K562 (cell line): ENCODE results near the gene NAT9. TPM values are rescaled to one million over a fixed set of nuclear protein-coding genes. Genes with fewer than 3 reads are reported as not detected.

ENCODE experiments used
- ATAC-seq: fragments of 200-7000 bp; cut with Tn5 transposase; 3 replicates; pipeline ENCODE4 v1.9.1; 2020; ENCODE audit warnings: moderate library complexity
- BruUV-seq: library from RNA; stranded (reverse); fragments of 400-500 nt; replicated peaks from 2 replicates; lab custom pipeline; 2021; lab: Mats Ljungman, UMichigan
- CTCF ChIA-PET: fragments of 300-600 bp; formaldehyde crosslinking; extraction: SDS; loops from one replicate; lab custom pipeline; 2021; ENCODE audit warnings: low intra/inter-chr PET ratio; lab: Yijun Ruan, JAX
- POLR2A ChIA-PET: fragments of 300-600, 350-650 bp; sonication (Branson Sonifier 250); formaldehyde crosslinking; extraction: SDS; loops from one replicate; lab custom pipeline; 2021; ENCODE audit warnings: antibody characterized with exemption, inconsistent platforms; lab: Yijun Ruan, JAX
- DNase-seq, 4 experiments: peaks; one replicate each; pipeline versions ENCODE4 v3.0.0 to v3.0.0-alpha.2; 2011 to 2018; ENCODE audit warnings: low spot score in 3 of 4, mixed read lengths in 3 of 4; ENCODE audit errors: extremely low read depth in 1 of 4
- FAIRE-seq: peaks from 2 replicates; lab custom pipeline; 2011; peaks lifted over from hg19 to GRCh38; lab: Jason Lieb, UNC
- H2AFZ ChIP-seq: 2 replicates; pipeline ENCODE4 v1.6.0; 2011; ENCODE audit warnings: low read depth, low read length, control low read depth, inconsistent platforms
- H3K27ac ChIP-seq: fragments of 200-600 bp; 3 replicates; pipeline ENCODE4 v1.8.0; 2011; ENCODE audit warnings: low read depth, mild to moderate bottlenecking, control low read depth, inconsistent platforms, low read length, moderate library complexity, mixed read lengths; ENCODE audit errors: extremely low read depth
- H3K27me3 ChIP-seq, 2 experiments: fragments of 300-600 bp in 1 of 2; 2 replicates in 1 of 2; 3 replicates in 1 of 2; pipeline versions ENCODE4 v1.6.0 to v1.8.0; 2011; ENCODE audit warnings: inconsistent platforms in 2 of 2, low read length in 2 of 2, mild to moderate bottlenecking in 1 of 2, mixed read lengths in 1 of 2, moderate library complexity in 1 of 2; ENCODE audit not compliant: control insufficient read depth in 2 of 2, insufficient read depth in 2 of 2
- H3K36me3 ChIP-seq: fragments of 300-600 bp; 3 replicates; pipeline ENCODE4 v1.8.0; 2011; ENCODE audit warnings: mild to moderate bottlenecking, low read length, inconsistent platforms; ENCODE audit not compliant: control insufficient read depth, insufficient read depth
- H3K4me1 ChIP-seq, 2 experiments: fragments of 200-600 bp in 1 of 2; replicated peaks in 1 of 2; 2 replicates in 1 of 2; 3 replicates in 1 of 2; pipeline versions ENCODE4 v1.5.1 to v1.8.0; 2011; ENCODE audit warnings: inconsistent platforms in 2 of 2, low read length in 2 of 2, mild to moderate bottlenecking in 1 of 2, mixed read lengths in 1 of 2, moderate library complexity in 1 of 2; ENCODE audit not compliant: control insufficient read depth in 2 of 2, insufficient read depth in 2 of 2
- H3K4me2 ChIP-seq: 2 replicates; pipeline ENCODE4 v1.6.1; 2011; ENCODE audit warnings: low read length, control low read depth, inconsistent platforms, mixed read lengths; ENCODE audit not compliant: insufficient read depth
- H3K4me3 ChIP-seq: fragments of 200-600 bp; sonication (generic), shearing (Covaris generic); 2 replicates; pipeline ENCODE4 v1.5.1; 2016; ENCODE audit warnings: control low read depth, inconsistent platforms
- H3K79me2 ChIP-seq: fragments of 200-600 bp; 3 replicates; pipeline ENCODE4 v1.8.0; 2011; ENCODE audit warnings: low read length, inconsistent platforms; ENCODE audit not compliant: control insufficient read depth, insufficient read depth
- H3K9ac ChIP-seq, 2 experiments: 2 replicates each; pipeline versions ENCODE4 v1.6.0 to v1.6.1; 2011; ENCODE audit warnings: low read depth in 2 of 2, low read length in 2 of 2, control low read depth in 1 of 2, inconsistent platforms in 1 of 2, mild to moderate bottlenecking in 1 of 2, mixed read lengths in 1 of 2; ENCODE audit not compliant: insufficient read depth in 1 of 2
- H3K9me1 ChIP-seq: one replicate; pipeline ENCODE4 v1.6.0; 2011; ENCODE audit warnings: inconsistent platforms, mild to moderate bottlenecking, low read length, moderate library complexity; ENCODE audit not compliant: control insufficient read depth, insufficient read depth
- H3K9me3 ChIP-seq: replicated peaks from 2 replicates; pipeline ENCODE4 v1.5.1; 2011; ENCODE audit warnings: low read depth, low read length, inconsistent platforms; ENCODE audit not compliant: control insufficient read depth, insufficient read depth
- H4K20me1 ChIP-seq: replicated peaks from 2 replicates; pipeline ENCODE4 v1.6.1; 2011; ENCODE audit warnings: low read length, inconsistent platforms, mixed read lengths; ENCODE audit not compliant: control insufficient read depth, insufficient read depth
- BDP1 ChIP-seq: IDR thresholded peaks from 3 replicates; pipeline ENCODE4 v1.6.1; 2011; ENCODE audit not compliant: insufficient read length, insufficient read depth
- CLOCK ChIP-seq: fragments of 250-450 bp; sonication (Bioruptor Pico); IDR thresholded peaks from 2 replicates; pipeline ENCODE4 v1.4.0; 2020; ENCODE audit warnings: mild to moderate bottlenecking, moderate library complexity, borderline replicate concordance
- HMG20B ChIP-seq: fragments of 250-450 bp; sonication (Bioruptor Pico); IDR thresholded peaks from 2 replicates; pipeline ENCODE4 v1.5.0; 2021; ENCODE audit warnings: mild to moderate bottlenecking
- WGBS: fragments of 100-300 bp; shearing (Covaris generic); methylation state at CpG from one replicate; pipeline ENCODE4 v1.1.6; 2016; ENCODE audit warnings: low coverage, mixed read lengths; ENCODE audit not compliant: insufficient coverage; ENCODE audit errors: missing lambda C conversion rate; 5-methylcytosine and 5-hydroxymethylcytosine counted together
- in situ Hi-C: fragments of 300-500 bp; cut with MboI; formaldehyde crosslinking; loops from 4 replicates; pipeline ENCODE4 v1.15.0; 2018; ENCODE audit warnings: inconsistent platforms, mixed read lengths
- intact Hi-C: fragments of 100-400 bp; cut with micrococcal nuclease; formaldehyde crosslinking; loops from 2 replicates; pipeline ENCODE4 v1.14.2; 2022
- polyA plus RNA-seq, 8 experiments: library from polyadenylated mRNA; depleted of rRNA in 4 of 8; stranded (reverse) in 5 of 8; unstranded in 3 of 8; fragments of >200 nt; fragmentation: Nextera tagmentation in 2 of 8; fragmentation: Illumina TruSeq in 1 of 8; extraction: Ambion mirVana in 2 of 8; extraction: Trizol in 1 of 8; gene quantifications; 2 replicates each; pipeline versions ENCODE4 v1.2.1 to v1.2.3, GENCODE V29; 2011 to 2014; ENCODE audit warnings: inconsistent platforms in 1 of 8, missing spikeins in 1 of 8
- total RNA-seq, 7 experiments: library from RNA; depleted of rRNA in 6 of 7; stranded (reverse); fragments of >200 nt in 6 of 7; fragmentation: Illumina TruSeq in 2 of 7; extraction: Trizol in 2 of 7; gene quantifications; 2 replicates each; pipeline versions ENCODE4 v1.2.1 to v1.2.3, GENCODE V29; 2011 to 2021; ENCODE audit warnings: low replicate concordance in 1 of 7

The NAT9 gene
- total and polyA plus RNA-seq, 9 of the 15 experiments (the other 6 are each of a cell fraction or from before 2014, with no cell fraction given), result 4.2 to 63.6 (median 40.8) TPM

GRCh38 chr17:74782571-74782970 is 6.4 kb upstream of the NAT9 start:
- no peak overlapping the region for H2AFZ ChIP-seq
- peaks cover 14% of the 10 kb centered on the region; the same call in 1 of the 2 replicates for H4K20me1 ChIP-seq
- BruUV-seq, result no TSS peak
- intact Hi-C loops (no loop called here), in situ Hi-C loops (no loop called here)
- ChIA-PET CTCF (interaction anchor here (2.5 kb wide), 1 partner anchor 38 kb away, joined by 14 read pairs; no protein-coding TSS in a partner anchor), POLR2A (interaction anchor here (0.6 to 1.2 kb wide), 2 partner anchors 90 to 179 kb away, joined by 3 to 4 read pairs; no protein-coding TSS in a partner anchor)
- H3K27me3 ChIP-seq, result no peaks in the 10 kb centered on the region
- no peak overlapping the region for H3K27ac ChIP-seq
- no peak for ATAC-seq
- no peak for DNase-seq
- no peak overlapping the region for H3K4me3 ChIP-seq
- WGBS, result 70% methylated on average over 5 of the region's 5 CpGs
- peaks cover 2% of the 10 kb centered on the region for H3K9me1 ChIP-seq
- no peak for FAIRE-seq
- H3K9ac ChIP-seq, result no peak overlapping the region
- no peaks in the 10 kb centered on the region for H3K9me3 ChIP-seq
- H3K4me2 ChIP-seq, result no peak overlapping the region
- H3K79me2 ChIP-seq, result no peaks in the 10 kb centered on the region
- peaks cover 4 to 16% of the 10 kb centered on the region in 2 experiments; a peak in 4 of 5 replicates for H3K4me1 ChIP-seq
- TF ChIP-seq BDP1 (no peak), CLOCK (CRISPR knock-in tag) (no peak), HMG20B (no peak)
- H3K36me3 ChIP-seq, result peaks cover 20% of the 10 kb centered on the region; the same call in 2 of the 3 replicates
